HCT116 (cell line): ENCODE results near the gene MYL3. TPM values are rescaled to one million over a fixed set of nuclear protein-coding genes. Genes with fewer than 3 reads are reported as not detected.
A peak's percentile ranks its signal among the peaks of the same experiment; 100 is the strongest.

ENCODE experiments used
- ATAC-seq: fragments of 200-7000 bp; cut with Tn5 transposase; 2 replicates; pipeline ENCODE4 v1.9.1; 2020; ENCODE audit warnings: mild to moderate bottlenecking, moderate library complexity
- BruUV-seq: library from RNA; stranded (reverse); fragments of 400-500 nt; replicated peaks from 2 replicates; lab custom pipeline; 2021; lab: Mats Ljungman, UMichigan
- CTCF ChIA-PET: fragments of 300-600 bp; sonication (Branson Sonifier 250); formaldehyde crosslinking; loops from one replicate; lab custom pipeline; 2021; ENCODE audit warnings: antibody characterized with exemption; lab: Charles Lee
- POLR2A ChIA-PET: fragments of 300-600, 350-600 bp; sonication (Branson Sonifier 250); formaldehyde crosslinking; loops from one replicate; lab custom pipeline; 2021; ENCODE audit warnings: antibody characterized with exemption; lab: Charles Lee
- RAD21 ChIA-PET, 2 experiments: fragments of 300-600 bp; sonication (Branson Sonifier 250); formaldehyde crosslinking; loops; one replicate each; lab custom pipeline; 2023; ENCODE audit warnings: low total read pairs in 2 of 2; ENCODE audit not compliant: uncharacterized antibody in 2 of 2, unreplicated experiment in 2 of 2, low non-redundant PET in 1 of 2; lab: Charles Lee
- DNase-seq: peaks from one replicate; pipeline ENCODE4 v3.0.0-alpha.2; 2010; ENCODE audit warnings: low read depth, low spot score
- H2AFZ ChIP-seq: fragments of 200-600 bp; shearing (Covaris generic), sonication (generic); 2 replicates; pipeline ENCODE4 v1.6.1; 2017; ENCODE audit warnings: low read depth, mixed run types, mixed read lengths, antibody characterized with exemption, low read length; ENCODE audit not compliant: poor library complexity, severe bottlenecking
- H3K27ac ChIP-seq: 2 replicates; pipeline ENCODE4 v1.5.1; 2012; ENCODE audit warnings: low read depth, low read length
- H3K27me3 ChIP-seq: fragments of 200-600 bp; sonication (generic); 2 replicates; pipeline ENCODE4 v1.6.1; 2016; ENCODE audit warnings: mixed run types, low read length, mixed read lengths; ENCODE audit not compliant: insufficient read depth
- H3K36me3 ChIP-seq, 2 experiments: fragments of 200-500 bp in 1 of 2; fragments of 200-600 bp in 1 of 2; sonication (Bioruptor generic) in 1 of 2; sonication (generic) in 1 of 2; 2 replicates each; pipeline versions ENCODE4 v1.5.1 to v1.6.1; 2014 to 2016; ENCODE audit warnings: low read length in 2 of 2, inconsistent platforms in 1 of 2, mixed read lengths in 1 of 2, mixed run types in 1 of 2; ENCODE audit not compliant: insufficient read depth in 2 of 2, control insufficient read depth in 1 of 2
- H3K4me1 ChIP-seq, 2 experiments: fragments of 200-600 bp in 1 of 2; sonication (generic) in 1 of 2; 2 replicates each; pipeline versions ENCODE4 v1.5.1 to v1.6.1; 2012 to 2017; ENCODE audit warnings: low read length in 2 of 2, inconsistent platforms in 1 of 2, mild to moderate bottlenecking in 1 of 2, mixed read lengths in 1 of 2, mixed run types in 1 of 2, moderate library complexity in 1 of 2; ENCODE audit not compliant: insufficient read depth in 2 of 2, control insufficient read depth in 1 of 2
- H3K4me2 ChIP-seq: fragments of 200-600 bp; sonication (generic); 2 replicates; pipeline ENCODE4 v1.6.1; 2017; ENCODE audit warnings: mixed run types, low read length, mixed read lengths
- H3K4me3 ChIP-seq, 2 experiments: fragments of 200-600 bp in 1 of 2; sonication (generic) in 1 of 2; replicated peaks in 1 of 2; 2 replicates each; pipeline ENCODE4 v1.5.1; 2011 to 2016; ENCODE audit warnings: low read length in 2 of 2, control low read depth in 1 of 2, low read depth in 1 of 2, mild to moderate bottlenecking in 1 of 2, mixed read lengths in 1 of 2, mixed run types in 1 of 2
- H3K79me2 ChIP-seq: fragments of 200-600 bp; sonication (generic); 2 replicates; pipeline ENCODE4 v1.6.1; 2017; ENCODE audit warnings: mild to moderate bottlenecking, mixed run types, low read length, moderate library complexity, mixed read lengths; ENCODE audit not compliant: insufficient read depth
- H3K9ac ChIP-seq: fragments of 200-600 bp; sonication (generic); 2 replicates; pipeline ENCODE4 v1.6.1; 2016; ENCODE audit warnings: low read length, mixed read lengths
- H3K9me2 ChIP-seq: fragments of 200-600 bp; sonication (generic), shearing (Covaris generic); 2 replicates; pipeline ENCODE4 v1.6.1; 2017; ENCODE audit warnings: mixed run types, mild to moderate bottlenecking, moderate library complexity; ENCODE audit not compliant: insufficient read depth
- H3K9me3 ChIP-seq, 2 experiments: fragments of 200-500 bp in 1 of 2; fragments of 200-600 bp in 1 of 2; sonication (Bioruptor generic) in 1 of 2; sonication (generic) in 1 of 2; 2 replicates each; pipeline ENCODE4 v1.6.1; 2014 to 2017; ENCODE audit warnings: low read length in 2 of 2, mixed read lengths in 2 of 2, inconsistent platforms in 1 of 2, low read depth in 1 of 2, mild to moderate bottlenecking in 1 of 2, mixed run types in 1 of 2, moderate library complexity in 1 of 2; ENCODE audit not compliant: control insufficient read depth in 1 of 2, insufficient read depth in 1 of 2
- H4K20me1 ChIP-seq: fragments of 200-600 bp; sonication (generic), shearing (Covaris generic); 2 replicates; pipeline ENCODE4 v1.6.1; 2017; ENCODE audit warnings: mixed run types, mild to moderate bottlenecking, moderate library complexity; ENCODE audit not compliant: insufficient read depth
- ATF3 ChIP-seq: IDR thresholded peaks from 2 replicates; pipeline ENCODE4 v1.6.1; 2012
- CBX3 ChIP-seq: IDR thresholded peaks from 2 replicates; pipeline ENCODE4 v1.6.1; 2012; ENCODE audit warnings: low read depth
- ELF1 ChIP-seq: IDR thresholded peaks from 2 replicates; pipeline ENCODE4 v1.6.1; 2012; ENCODE audit warnings: low read depth, borderline replicate concordance
- FOSL1 ChIP-seq: IDR thresholded peaks from 2 replicates; pipeline ENCODE4 v1.6.1; 2012; ENCODE audit warnings: low read depth
- MAX ChIP-seq: IDR thresholded peaks from 2 replicates; pipeline ENCODE4 v1.6.1; 2012
- POLR2A ChIP-seq: IDR thresholded peaks from 2 replicates; pipeline ENCODE4 v1.7.0; 2011; ENCODE audit warnings: borderline replicate concordance; ENCODE audit not compliant: insufficient read depth, insufficient read length; ENCODE audit errors: extremely low read depth
- RAD21 ChIP-seq: IDR thresholded peaks from 2 replicates; pipeline ENCODE4 v1.6.1; 2012; ENCODE audit warnings: low read depth, mild to moderate bottlenecking
- TCF7L2 ChIP-seq: IDR thresholded peaks from 2 replicates; pipeline ENCODE4 v1.7.0; 2011; ENCODE audit warnings: borderline replicate concordance, inconsistent platforms; ENCODE audit not compliant: insufficient read depth, insufficient read length; ENCODE audit errors: extremely low read depth
- YY1 ChIP-seq: IDR thresholded peaks from 2 replicates; pipeline ENCODE4 v1.6.1; 2011; ENCODE audit warnings: low read length, low read depth, moderate library complexity, mild to moderate bottlenecking; ENCODE audit not compliant: insufficient replicate concordance; ENCODE audit errors: extremely low read depth
- ZFX ChIP-seq: fragments of 450-650 bp; IDR thresholded peaks from 2 replicates; pipeline ENCODE4 v1.6.1; 2017
- ZNF274 ChIP-seq: fragments of 200-500 bp; sonication (Bioruptor generic); IDR thresholded peaks from 2 replicates; pipeline ENCODE4 v1.6.1; 2014; ENCODE audit warnings: mild to moderate bottlenecking, low read depth, low read length, inconsistent platforms
- intact Hi-C: fragments of 100-400 bp; cut with micrococcal nuclease; formaldehyde crosslinking; loops from 2 replicates; pipeline ENCODE4 v1.10.0; 2022
- total RNA-seq: library from RNA; stranded (reverse); gene quantifications from one replicate; pipeline ENCODE4 v1.2.1, GENCODE V29; 2021; ENCODE audit not compliant: unreplicated experiment
- TF ChIP-seq, protein P1 (sequence below): IDR thresholded peaks from 2 replicates; pipeline ENCODE4 v1.6.1; 2012; ENCODE audit warnings: low read depth

Gene MYL3
- total RNA-seq, 1 experiment from 2014 or later, result not detected

GRCh38 chr3:46903341-46904302 is 40.4 kb upstream of the MYL3 start:
- ATAC-seq, result peak; percentile 53; the same call in 1 of the 2 replicates
- no peak for DNase-seq
- H3K79me2 ChIP-seq, result no peaks in the 10 kb centered on the region
- H3K9me2 ChIP-seq, result no peaks in the 10 kb centered on the region
- no peak overlapping the region for H2AFZ ChIP-seq
- POLR2A ChIA-PET, result no interaction called here
- TF ChIP-seq YY1 (no peak), ZNF274 (no peak), ELF1 (no peak), MAX (no peak), POLR2A (no peak), ATF3 (no peak), FOSL1 (no peak)
- no peaks in the 10 kb centered on the region for H3K36me3 ChIP-seq
- intact Hi-C loops, result no loop called here
- H3K27ac ChIP-seq, result no peak overlapping the region
- CTCF ChIA-PET, result no interaction called here
- BruUV-seq, result no TSS peak
- H3K4me3 ChIP-seq, result no peak overlapping the region
- peak overlapping the region; percentile 30 for H3K4me2 ChIP-seq
- H3K9me3 ChIP-seq, result no peaks in the 10 kb centered on the region
- H3K4me1 ChIP-seq, result peaks cover 0 to 11% of the 10 kb centered on the region in 2 experiments; a peak in 2 of 4 replicates
- H4K20me1 ChIP-seq, result no peaks in the 10 kb centered on the region
- RAD21 ChIA-PET, result no interaction called here
- H3K9ac ChIP-seq, result no peak overlapping the region
- H3K27me3 ChIP-seq, result no peaks in the 10 kb centered on the region

DNA sequence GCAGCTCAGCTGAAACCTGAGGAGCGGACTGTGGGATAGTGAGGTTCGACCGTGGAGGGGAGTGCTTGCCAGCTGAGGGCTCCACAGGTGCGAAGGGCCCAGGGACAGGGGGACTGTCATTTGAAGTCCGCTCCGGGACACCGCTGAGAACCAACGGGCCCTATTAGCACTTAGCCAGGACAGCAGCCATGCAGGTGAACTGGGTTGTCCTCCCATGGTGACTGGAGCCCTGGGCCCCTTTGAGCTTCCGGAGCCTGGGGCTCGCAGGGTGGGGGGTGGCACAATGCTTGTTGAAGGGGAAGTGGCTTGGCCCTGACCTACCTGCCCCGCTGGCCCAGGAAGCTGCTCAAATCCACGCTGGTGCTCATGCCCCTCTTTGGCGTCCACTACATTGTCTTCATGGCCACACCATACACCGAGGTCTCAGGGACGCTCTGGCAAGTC is 39.0 kb upstream of the MYL3 start:
- H3K27ac ChIP-seq, result no peak overlapping the region
- POLR2A ChIA-PET, result no interaction called here
- H3K9me2 ChIP-seq, result no peaks in the 10 kb centered on the region
- no peaks in the 10 kb centered on the region for H4K20me1 ChIP-seq
- no peak overlapping the region for H2AFZ ChIP-seq
- no peak overlapping the region for H3K9ac ChIP-seq
- CTCF ChIA-PET, result no interaction called here
- no peaks in the 10 kb centered on the region for H3K9me3 ChIP-seq
- H3K27me3 ChIP-seq, result no peaks in the 10 kb centered on the region
- no peaks in the 10 kb centered on the region for H3K36me3 ChIP-seq
- BruUV-seq, result no TSS peak
- RAD21 ChIA-PET, result no interaction called here
- ATAC-seq (no peak), DNase-seq (no peak)
- no peak overlapping the region for H3K4me3 ChIP-seq
- no peak overlapping the region for H3K4me2 ChIP-seq
- H3K4me1 ChIP-seq, result peaks cover 0 to 11% of the 10 kb centered on the region in 2 experiments; a peak in 2 of 4 replicates
- H3K79me2 ChIP-seq, result no peaks in the 10 kb centered on the region
- intact Hi-C loops, result no loop called here
- no peak for TF ChIP-seq TCF7L2
- TF ChIP-seq, protein P1, sequence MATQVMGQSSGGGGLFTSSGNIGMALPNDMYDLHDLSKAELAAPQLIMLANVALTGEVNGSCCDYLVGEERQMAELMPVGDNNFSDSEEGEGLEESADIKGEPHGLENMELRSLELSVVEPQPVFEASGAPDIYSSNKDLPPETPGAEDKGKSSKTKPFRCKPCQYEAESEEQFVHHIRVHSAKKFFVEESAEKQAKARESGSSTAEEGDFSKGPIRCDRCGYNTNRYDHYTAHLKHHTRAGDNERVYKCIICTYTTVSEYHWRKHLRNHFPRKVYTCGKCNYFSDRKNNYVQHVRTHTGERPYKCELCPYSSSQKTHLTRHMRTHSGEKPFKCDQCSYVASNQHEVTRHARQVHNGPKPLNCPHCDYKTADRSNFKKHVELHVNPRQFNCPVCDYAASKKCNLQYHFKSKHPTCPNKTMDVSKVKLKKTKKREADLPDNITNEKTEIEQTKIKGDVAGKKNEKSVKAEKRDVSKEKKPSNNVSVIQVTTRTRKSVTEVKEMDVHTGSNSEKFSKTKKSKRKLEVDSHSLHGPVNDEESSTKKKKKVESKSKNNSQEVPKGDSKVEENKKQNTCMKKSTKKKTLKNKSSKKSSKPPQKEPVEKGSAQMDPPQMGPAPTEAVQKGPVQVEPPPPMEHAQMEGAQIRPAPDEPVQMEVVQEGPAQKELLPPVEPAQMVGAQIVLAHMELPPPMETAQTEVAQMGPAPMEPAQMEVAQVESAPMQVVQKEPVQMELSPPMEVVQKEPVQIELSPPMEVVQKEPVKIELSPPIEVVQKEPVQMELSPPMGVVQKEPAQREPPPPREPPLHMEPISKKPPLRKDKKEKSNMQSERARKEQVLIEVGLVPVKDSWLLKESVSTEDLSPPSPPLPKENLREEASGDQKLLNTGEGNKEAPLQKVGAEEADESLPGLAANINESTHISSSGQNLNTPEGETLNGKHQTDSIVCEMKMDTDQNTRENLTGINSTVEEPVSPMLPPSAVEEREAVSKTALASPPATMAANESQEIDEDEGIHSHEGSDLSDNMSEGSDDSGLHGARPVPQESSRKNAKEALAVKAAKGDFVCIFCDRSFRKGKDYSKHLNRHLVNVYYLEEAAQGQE, result no peak
- no peak for TF ChIP-seq MAX
- no peak for TF ChIP-seq RAD21
- no peak for TF ChIP-seq POLR2A
- TF ChIP-seq CBX3, result no peak
- no peak for TF ChIP-seq ZFX
